ENCODE results near the gene NT5M. TPM values are rescaled to one million over a fixed set of nuclear protein-coding genes. Genes with fewer than 3 reads are reported as not detected.

NT5M gene
- total and polyA plus RNA-seq, 9 of the 15 experiments (the other 6 are each of a cell fraction or from before 2014, with no cell fraction given): 0.24 to 10.1 (median 3.4) TPM

DNA sequence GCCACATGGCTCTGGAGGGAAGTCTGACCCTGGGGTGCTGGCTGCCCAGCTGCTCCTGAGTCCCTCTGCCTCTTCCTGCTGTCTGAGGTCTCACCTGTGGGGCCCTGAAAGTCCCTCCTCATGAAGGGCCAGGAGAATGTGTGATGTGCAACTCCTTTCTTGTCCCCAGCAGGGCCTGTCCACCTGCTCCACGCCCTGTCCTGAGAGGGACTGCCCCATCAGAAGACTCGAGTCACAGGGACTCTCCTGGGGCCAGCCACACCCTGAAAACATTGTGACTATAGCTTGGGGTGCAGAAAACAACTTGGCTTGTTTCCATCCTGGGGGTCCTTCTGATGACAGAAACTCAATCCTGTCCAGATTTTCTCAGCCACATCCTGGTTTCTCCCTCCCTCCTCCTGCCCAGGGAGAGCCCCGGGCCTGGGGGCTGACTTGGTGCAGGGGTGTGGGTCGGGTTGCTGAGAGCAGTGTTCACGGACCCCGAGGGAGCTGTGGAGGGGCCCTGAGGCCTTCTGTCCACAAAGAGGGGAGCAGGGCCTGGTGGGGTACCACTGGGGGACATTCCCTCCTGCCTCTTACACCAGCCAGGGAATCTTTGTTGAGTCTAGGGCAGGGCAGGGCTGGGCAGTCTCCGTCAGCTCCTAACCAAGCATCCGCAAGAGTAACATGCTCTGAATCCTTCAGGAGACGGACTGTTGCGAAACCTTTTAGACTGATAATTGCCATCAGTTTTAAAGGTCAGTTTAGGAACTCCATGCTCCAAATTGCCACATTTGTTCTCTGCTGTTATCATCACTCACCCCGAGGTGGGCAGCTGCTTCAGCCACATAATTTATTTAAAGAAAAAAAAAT lies 45.9 kb downstream of the NT5M start (continued):
- TF ChIP-seq, protein P1, sequence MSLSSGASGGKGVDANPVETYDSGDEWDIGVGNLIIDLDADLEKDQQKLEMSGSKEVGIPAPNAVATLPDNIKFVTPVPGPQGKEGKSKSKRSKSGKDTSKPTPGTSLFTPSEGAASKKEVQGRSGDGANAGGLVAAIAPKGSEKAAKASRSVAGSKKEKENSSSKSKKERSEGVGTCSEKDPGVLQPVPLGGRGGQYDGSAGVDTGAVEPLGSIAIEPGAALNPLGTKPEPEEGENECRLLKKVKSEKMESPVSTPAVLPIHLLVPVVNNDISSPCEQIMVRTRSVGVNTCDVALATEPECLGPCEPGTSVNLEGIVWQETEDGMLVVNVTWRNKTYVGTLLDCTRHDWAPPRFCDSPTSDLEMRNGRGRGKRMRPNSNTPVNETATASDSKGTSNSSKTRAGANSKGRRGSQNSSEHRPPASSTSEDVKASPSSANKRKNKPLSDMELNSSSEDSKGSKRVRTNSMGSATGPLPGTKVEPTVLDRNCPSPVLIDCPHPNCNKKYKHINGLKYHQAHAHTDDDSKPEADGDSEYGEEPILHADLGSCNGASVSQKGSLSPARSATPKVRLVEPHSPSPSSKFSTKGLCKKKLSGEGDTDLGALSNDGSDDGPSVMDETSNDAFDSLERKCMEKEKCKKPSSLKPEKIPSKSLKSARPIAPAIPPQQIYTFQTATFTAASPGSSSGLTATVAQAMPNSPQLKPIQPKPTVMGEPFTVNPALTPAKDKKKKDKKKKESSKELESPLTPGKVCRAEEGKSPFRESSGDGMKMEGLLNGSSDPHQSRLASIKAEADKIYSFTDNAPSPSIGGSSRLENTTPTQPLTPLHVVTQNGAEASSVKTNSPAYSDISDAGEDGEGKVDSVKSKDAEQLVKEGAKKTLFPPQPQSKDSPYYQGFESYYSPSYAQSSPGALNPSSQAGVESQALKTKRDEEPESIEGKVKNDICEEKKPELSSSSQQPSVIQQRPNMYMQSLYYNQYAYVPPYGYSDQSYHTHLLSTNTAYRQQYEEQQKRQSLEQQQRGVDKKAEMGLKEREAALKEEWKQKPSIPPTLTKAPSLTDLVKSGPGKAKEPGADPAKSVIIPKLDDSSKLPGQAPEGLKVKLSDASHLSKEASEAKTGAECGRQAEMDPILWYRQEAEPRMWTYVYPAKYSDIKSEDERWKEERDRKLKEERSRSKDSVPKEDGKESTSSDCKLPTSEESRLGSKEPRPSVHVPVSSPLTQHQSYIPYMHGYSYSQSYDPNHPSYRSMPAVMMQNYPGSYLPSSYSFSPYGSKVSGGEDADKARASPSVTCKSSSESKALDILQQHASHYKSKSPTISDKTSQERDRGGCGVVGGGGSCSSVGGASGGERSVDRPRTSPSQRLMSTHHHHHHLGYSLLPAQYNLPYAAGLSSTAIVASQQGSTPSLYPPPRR (CRISPR knock-in tag; IDR thresholded peaks at IDR 0.05; ENCODE audit: borderline replicate concordance): no peak
- no peak for TF ChIP-seq SRSF9 (IDR thresholded peaks at IDR 0.05; ENCODE audit: borderline replicate concordance, low read depth, low read length)
- TF ChIP-seq ATF7 (IDR thresholded peaks at IDR 0.05): no peak
- TF ChIP-seq ZNF584 (CRISPR knock-in tag; IDR thresholded peaks at IDR 0.05; ENCODE audit: low read depth): no peak
- no peak for TF ChIP-seq RBFOX2 (IDR thresholded peaks at IDR 0.05; ENCODE audit: low read depth, low read length)

Data from K562 (cell line).